PC-3 (cell line): ENCODE measurements around the gene TTYH2. TPM values are rescaled to one million over a fixed set of nuclear protein-coding genes. Genes with fewer than 3 reads are reported as not detected.

Experiments used
- ATAC-seq: fragments of 200-7000 bp; cut with Tn5 transposase; 2 replicates; pipeline ENCODE4 v1.9.1; 2020; ENCODE audit warnings: mild to moderate bottlenecking, moderate library complexity
- Bru-seq: library from RNA; stranded (reverse); fragments of 400-500 nt; gene quantifications from one replicate; lab custom pipeline; 2021; lab: Mats Ljungman, UMichigan
- BruChase-seq, 2 experiments: library from RNA; stranded (reverse); fragments of 400-500 nt; gene quantifications; one replicate each; lab custom pipeline; 2021; lab: Mats Ljungman, UMichigan
- BruUV-seq: library from RNA; stranded (reverse); fragments of 400-500 nt; replicated peaks from 2 replicates; lab custom pipeline; 2021; lab: Mats Ljungman, UMichigan
- CTCF ChIA-PET: fragments of 300-600 bp; sonication (Branson Sonifier 250); formaldehyde crosslinking; loops from one replicate; lab custom pipeline; 2022; ENCODE audit warnings: antibody characterized with exemption; lab: Charles Lee
- POLR2A ChIA-PET: fragments of 300-600 bp; sonication (Branson Sonifier 250); formaldehyde crosslinking; loops from one replicate; lab custom pipeline; 2022; ENCODE audit warnings: antibody characterized with exemption; ENCODE audit not compliant: unreplicated experiment; lab: Charles Lee
- DNase-seq: peaks from one replicate; pipeline ENCODE4 v3.0.0-alpha.2; 2015
- H2AFZ ChIP-seq: fragments of 300-600 bp; sonication (generic); 2 replicates; pipeline ENCODE4 v1.6.0; 2016; ENCODE audit warnings: antibody characterized with exemption, low read length
- H3F3A ChIP-seq: fragments of 300-600 bp; sonication (generic); one replicate; pipeline ENCODE4 v1.6.0; 2017; ENCODE audit warnings: antibody characterized with exemption, low read length, control low read depth, mild to moderate bottlenecking; ENCODE audit not compliant: unreplicated experiment
- H3K27ac ChIP-seq: fragments of 300-600 bp; sonication (generic); 2 replicates; pipeline ENCODE4 v1.5.1; 2016; ENCODE audit warnings: mild to moderate bottlenecking, low read length
- H3K27me3 ChIP-seq: fragments of 300-600 bp; sonication (generic); 2 replicates; pipeline ENCODE4 v1.6.1; 2016; ENCODE audit warnings: low read length, mixed read lengths
- H3K36me3 ChIP-seq: fragments of 300-600 bp; sonication (generic); 2 replicates; pipeline ENCODE4 v1.6.1; 2016; ENCODE audit warnings: low read depth, mixed run types, low read length, mixed read lengths
- H3K4me1 ChIP-seq: fragments of 300-600 bp; sonication (generic); 2 replicates; pipeline ENCODE4 v1.5.1; 2016; ENCODE audit warnings: low read length; ENCODE audit not compliant: insufficient read depth
- H3K4me2 ChIP-seq: fragments of 300-600 bp; sonication (generic); 2 replicates; pipeline ENCODE4 v1.6.0; 2016; ENCODE audit warnings: low read length
- H3K4me3 ChIP-seq: fragments of 300-600 bp; sonication (generic); 2 replicates; pipeline ENCODE4 v1.5.1; 2016; ENCODE audit warnings: mild to moderate bottlenecking, low read length, mixed read lengths
- H3K79me2 ChIP-seq: fragments of 300-600 bp; sonication (generic); 2 replicates; pipeline ENCODE4 v1.6.1; 2017; ENCODE audit warnings: low read length, mixed read lengths
- H3K9ac ChIP-seq: fragments of 300-600 bp; sonication (generic); 2 replicates; pipeline ENCODE4 v1.6.0; 2016; ENCODE audit warnings: mild to moderate bottlenecking, low read length
- H3K9me2 ChIP-seq: fragments of 300-600 bp; sonication (generic); replicated peaks from 2 replicates; pipeline ENCODE4 v1.6.1; 2016; ENCODE audit warnings: mixed run types, low read length, mixed read lengths
- H3K9me3 ChIP-seq: fragments of 300-600 bp; sonication (generic); 2 replicates; pipeline ENCODE4 v1.6.1; 2016; ENCODE audit warnings: low read length, mixed read lengths
- H4K20me1 ChIP-seq: fragments of 300-600 bp; sonication (generic); 2 replicates; pipeline ENCODE4 v1.6.1; 2016; ENCODE audit warnings: low read length, mixed read lengths
- EZH2 ChIP-seq: fragments of 300-600 bp; sonication (generic); IDR thresholded peaks from one replicate; pipeline ENCODE4 v1.6.1; 2017; ENCODE audit warnings: antibody characterized with exemption, mild to moderate bottlenecking, low read length; ENCODE audit not compliant: unreplicated experiment
- EZH2phosphoT487 ChIP-seq: fragments of 300-600 bp; sonication (generic); IDR thresholded peaks from 2 replicates; pipeline ENCODE4 v1.6.1; 2018; ENCODE audit warnings: mild to moderate bottlenecking, antibody characterized with exemption, low read length, borderline replicate concordance
- intact Hi-C: fragments of 100-400 bp; cut with micrococcal nuclease; formaldehyde crosslinking; loops from 2 replicates; pipeline ENCODE4 v1.9.0; 2023
- long read RNA-seq: library from polyadenylated mRNA; unstranded; transcript quantifications from one replicate; pipeline ENCODE4 v2.0.0, GENCODE V29; 2021; ENCODE audit not compliant: unreplicated experiment
- total RNA-seq: library from RNA; depleted of rRNA; stranded (reverse); fragments of >200 nt; gene quantifications from 2 replicates; pipeline ENCODE4 v1.2.3, GENCODE V29; 2014; rRNA removed
- TF ChIP-seq, protein P1 (sequence below): fragments of 300-600 bp; sonication (generic); conservative IDR thresholded peaks from 2 replicates; pipeline ENCODE4 v1.5.1; 2017; ENCODE audit warnings: antibody characterized with exemption, low read depth, mild to moderate bottlenecking, low read length

Gene TTYH2, protein sequence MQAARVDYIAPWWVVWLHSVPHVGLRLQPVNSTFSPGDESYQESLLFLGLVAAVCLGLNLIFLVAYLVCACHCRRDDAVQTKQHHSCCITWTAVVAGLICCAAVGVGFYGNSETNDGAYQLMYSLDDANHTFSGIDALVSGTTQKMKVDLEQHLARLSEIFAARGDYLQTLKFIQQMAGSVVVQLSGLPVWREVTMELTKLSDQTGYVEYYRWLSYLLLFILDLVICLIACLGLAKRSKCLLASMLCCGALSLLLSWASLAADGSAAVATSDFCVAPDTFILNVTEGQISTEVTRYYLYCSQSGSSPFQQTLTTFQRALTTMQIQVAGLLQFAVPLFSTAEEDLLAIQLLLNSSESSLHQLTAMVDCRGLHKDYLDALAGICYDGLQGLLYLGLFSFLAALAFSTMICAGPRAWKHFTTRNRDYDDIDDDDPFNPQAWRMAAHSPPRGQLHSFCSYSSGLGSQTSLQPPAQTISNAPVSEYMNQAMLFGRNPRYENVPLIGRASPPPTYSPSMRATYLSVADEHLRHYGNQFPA
- 17.6 and 21.0 TPM in 2 replicates for total RNA-seq
- Bru-seq, nascent RNA = percentile 48 among the genes with signal in this experiment
- percentile 50 among the genes with signal in this experiment for BruChase-seq, experiment 1, labeled RNA remaining after a 6-hour chase
- percentile 52 among the genes with signal in this experiment for BruChase-seq, experiment 2, labeled RNA remaining after a 2-hour chase
- long read RNA-seq, transcript TTYH2-201 (14 exons, 3,490 nt) = major isoform, 12 of 59 reads
- long read RNA-seq, partial matches to known transcripts = 16 of 59 reads
- long read RNA-seq, other reads (novel, unspliced or antisense) = 31 of 59 reads

DNA sequence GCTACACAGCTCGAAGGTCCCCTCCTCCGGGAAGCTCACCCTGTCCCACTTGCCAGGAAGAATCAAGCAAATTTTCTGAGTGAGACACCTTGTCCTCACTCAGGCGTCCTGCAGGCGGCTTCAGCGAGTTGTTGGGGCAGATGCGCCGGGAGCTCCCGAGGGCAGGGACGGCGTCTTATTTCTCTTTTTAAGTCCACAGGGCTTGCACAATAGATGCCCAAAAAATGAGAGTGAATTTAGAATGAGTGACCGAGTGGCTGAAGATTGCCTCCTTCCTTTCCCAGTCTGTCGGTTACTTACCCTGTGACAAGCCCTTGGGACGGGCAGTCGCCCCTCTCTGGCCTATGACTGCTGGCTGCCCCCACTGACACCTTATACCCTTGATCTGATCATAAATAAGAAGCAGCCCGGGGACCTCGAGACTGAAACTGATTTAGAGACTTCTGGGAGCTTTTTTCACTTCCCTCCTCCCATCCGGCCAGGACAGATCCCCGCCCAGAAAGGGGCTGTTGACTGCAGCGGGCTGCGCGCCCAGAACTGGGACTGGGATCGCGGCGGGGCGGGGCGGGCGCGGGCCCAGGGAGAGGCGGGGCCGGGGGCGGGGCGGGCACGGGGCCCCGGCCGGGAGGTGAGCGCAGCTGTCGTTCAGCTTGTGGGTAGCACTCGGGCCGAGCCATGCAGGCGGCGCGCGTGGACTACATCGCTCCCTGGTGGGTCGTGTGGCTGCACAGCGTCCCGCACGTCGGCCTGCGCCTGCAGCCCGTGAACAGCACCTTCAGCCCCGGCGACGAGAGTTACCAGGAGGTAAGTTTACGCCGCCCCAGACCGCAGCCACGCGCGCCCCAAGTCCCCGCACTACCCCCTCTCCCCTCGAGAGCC lies at the start of gene TTYH2:
TSS of gene TTYH2 (plus strand) at position 659 of the 879 bp plus-strand sequence. CDS start at position 676, 17 bp downstream.
- Histone ChIP-seq H3K27ac (peak within 1 kb of the TSS; percentile 48), H3K9me3 (no peaks in the 10 kb centered on the region), H3K4me2 (peak within 1 kb of the TSS; percentile 88), H3K9me2 (no peaks in the 10 kb centered on the region), H3K79me2 (peaks cover 9% of the 10 kb centered on the region), H3F3A (peaks cover 20% of the 10 kb centered on the region), H4K20me1 (peaks cover 24% of the 10 kb centered on the region), H3K27me3 (no peaks in the 10 kb centered on the region), H2AFZ (peak within 1 kb of the TSS; percentile 85), H3K9ac (peak within 1 kb of the TSS; percentile 57), H3K4me3 (peak within 1 kb of the TSS; percentile 72), H3K4me1 (peaks cover 36% of the 10 kb centered on the region), H3K36me3 (peaks cover 27% of the 10 kb centered on the region)
- no peak for TF ChIP-seq EZH2phosphoT487
- TF ChIP-seq, protein P1, sequence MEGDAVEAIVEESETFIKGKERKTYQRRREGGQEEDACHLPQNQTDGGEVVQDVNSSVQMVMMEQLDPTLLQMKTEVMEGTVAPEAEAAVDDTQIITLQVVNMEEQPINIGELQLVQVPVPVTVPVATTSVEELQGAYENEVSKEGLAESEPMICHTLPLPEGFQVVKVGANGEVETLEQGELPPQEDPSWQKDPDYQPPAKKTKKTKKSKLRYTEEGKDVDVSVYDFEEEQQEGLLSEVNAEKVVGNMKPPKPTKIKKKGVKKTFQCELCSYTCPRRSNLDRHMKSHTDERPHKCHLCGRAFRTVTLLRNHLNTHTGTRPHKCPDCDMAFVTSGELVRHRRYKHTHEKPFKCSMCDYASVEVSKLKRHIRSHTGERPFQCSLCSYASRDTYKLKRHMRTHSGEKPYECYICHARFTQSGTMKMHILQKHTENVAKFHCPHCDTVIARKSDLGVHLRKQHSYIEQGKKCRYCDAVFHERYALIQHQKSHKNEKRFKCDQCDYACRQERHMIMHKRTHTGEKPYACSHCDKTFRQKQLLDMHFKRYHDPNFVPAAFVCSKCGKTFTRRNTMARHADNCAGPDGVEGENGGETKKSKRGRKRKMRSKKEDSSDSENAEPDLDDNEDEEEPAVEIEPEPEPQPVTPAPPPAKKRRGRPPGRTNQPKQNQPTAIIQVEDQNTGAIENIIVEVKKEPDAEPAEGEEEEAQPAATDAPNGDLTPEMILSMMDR = peak; percentile 57; the same call in 1 of the 2 replicates
- TSS peak; percentile 94 for BruUV-seq
- intact Hi-C loops = loop anchor here (5.0 kb wide), 3 partner anchors 69 to 219 kb away; partner anchors contain the start of genes BTBD17 and GPRC5C
- DNase-seq (peak; percentile 93), ATAC-seq (peak; percentile 65)
- CTCF ChIA-PET = interaction anchor here (0.8 to 1.6 kb wide), 6 partner anchors 14 to 148 kb away, joined by 3 to 13 read pairs (median 7); partner anchors contain the start of gene BTBD17
- POLR2A ChIA-PET = interaction anchor here (0.5 to 0.6 kb wide), 2 partner anchors 356 to 1156 kb away, joined by 3 read pairs; no protein-coding TSS in a partner anchor

DNA sequence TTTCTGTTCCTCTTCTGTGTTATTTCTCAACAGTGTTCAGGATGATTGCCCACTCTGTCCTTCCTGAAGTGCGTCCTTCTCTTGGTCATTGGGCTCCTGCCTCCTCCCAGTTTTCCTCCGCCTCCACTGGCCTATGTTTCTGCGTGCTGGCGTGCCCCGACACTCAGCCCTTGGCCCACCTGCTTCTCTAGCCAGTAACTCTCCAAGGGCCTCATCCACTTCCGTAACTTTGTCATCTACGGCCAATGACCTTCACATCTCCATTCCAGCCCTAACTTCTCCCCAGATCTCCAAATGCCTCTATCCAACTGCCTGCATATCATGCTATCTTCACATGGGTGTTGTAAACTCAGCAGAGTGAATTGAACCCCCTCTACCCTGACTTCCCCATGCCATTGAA lies 49.5 kb upstream of the TTYH2 start:
- H3K9ac ChIP-seq = no peak overlapping the region
- no peaks in the 10 kb centered on the region for H4K20me1 ChIP-seq
- no peak overlapping the region for H3K4me2 ChIP-seq
- TF ChIP-seq, protein P1 = no peak
- TF ChIP-seq EZH2phosphoT487 (no peak), EZH2 (no peak)
- no peaks in the 10 kb centered on the region for H3K9me2 ChIP-seq
- no peaks in the 10 kb centered on the region for H3K4me1 ChIP-seq
- no peaks in the 10 kb centered on the region for H3F3A ChIP-seq
- CTCF ChIA-PET = no interaction called here
- no peaks in the 10 kb centered on the region for H3K79me2 ChIP-seq
- no peak overlapping the region for H2AFZ ChIP-seq
- intact Hi-C loops = no loop called here
- H3K27me3 ChIP-seq = peaks cover 85% of the 10 kb centered on the region
- no peaks in the 10 kb centered on the region for H3K9me3 ChIP-seq
- BruUV-seq = no TSS peak
- H3K36me3 ChIP-seq = no peaks in the 10 kb centered on the region
- DNase-seq (no peak), ATAC-seq (no peak)
- H3K27ac ChIP-seq = no peak overlapping the region
- no peak overlapping the region for H3K4me3 ChIP-seq
- POLR2A ChIA-PET = no interaction called here
